Brain pericyte (primary cell): ENCODE data around the gene CIB1.
"Not testable (repeated sequence)": the region's sequence is repeated elsewhere in the genome, so short reads cannot be mapped to it uniquely, and the experiment has no call there.

Experiments used
- DNase-seq: peaks from one replicate; pipeline ENCODE4 v3.0.0-alpha.2; 2012; ENCODE audit warnings: low read depth, low spot score

CIB1 gene

GRCh38 chr15:90233387-90234095, at the start of gene CIB1:
Gene CIB1 (minus strand): TSS chr15:90233941. CDS start chr15:90233885, 56 bp downstream.
- DNase-seq: peak; percentile 76

GRCh38 chr15:90281637-90282036, 47.9 kb upstream of the CIB1 start:
- not testable (repeated sequence) for DNase-seq

- not testable (repeated sequence) for DNase-seq
These were observed 47.0 kb upstream of the CIB1 start for GRCh38 chr15:90280743-90281142.

GRCh38 chr15:90278467-90278866, 44.7 kb upstream of the CIB1 start:
- not testable (repeated sequence) for DNase-seq

- no peak for DNase-seq
These were observed 37.9 kb upstream of the CIB1 start for GRCh38 chr15:90271459-90272166.

GRCh38 chr15:90270502-90271150, 36.9 kb upstream of the CIB1 start:
- DNase-seq: no peak

- no peak for DNase-seq
These were observed 34.7 kb upstream of the CIB1 start for GRCh38 chr15:90268415-90268814.

- no peak for DNase-seq
These were observed 32.7 kb upstream of the CIB1 start for GRCh38 chr15:90266485-90266884.

GRCh38 chr15:90266061-90266431, 32.3 kb upstream of the CIB1 start:
- no peak for DNase-seq

GRCh38 chr15:90265271-90266060, 31.7 kb upstream of the CIB1 start, which contains the start of gene NGRN:
Gene NGRN (plus strand): TSS chr15:90265672. CDS start chr15:90265713, 41 bp downstream.
- DNase-seq: peak; percentile 63

- no peak for DNase-seq
These were observed 30.9 kb upstream of the CIB1 start for GRCh38 chr15:90264671-90265070.

GRCh38 chr15:90262426-90262825, 28.7 kb upstream of the CIB1 start:
- no peak for DNase-seq

- DNase-seq: no peak
These were observed 28.1 kb upstream of the CIB1 start for GRCh38 chr15:90261811-90262210.

- not testable (repeated sequence) for DNase-seq
These were observed 27.0 kb upstream of the CIB1 start for GRCh38 chr15:90260731-90261130.

- no peak for DNase-seq
These were observed 25.8 kb upstream of the CIB1 start for GRCh38 chr15:90259524-90259923.

GRCh38 chr15:90257776-90258175, 24.0 kb upstream of the CIB1 start:
- DNase-seq: no peak

- DNase-seq: no peak
These were observed 15.6 kb upstream of the CIB1 start, which contains the start of gene TTLL13 for GRCh38 chr15:90249203-90249863. Gene TTLL13 (plus strand): TSS chr15:90249556. CDS start chr15:90250631, 1,075 bp downstream.

GRCh38 chr15:90248789-90249202, 15.1 kb upstream of the CIB1 start:
- no peak for DNase-seq

GRCh38 chr15:90243943-90244639, 10.3 kb upstream of the CIB1 start:
- DNase-seq: no peak
